Effector memory CD8-positive, alpha-beta T cell (primary cell): ENCODE results near the gene SASH1.
A peak's percentile ranks its signal among the peaks of the same experiment; 100 is the strongest.
"Not testable (repeated sequence)": the region's sequence is repeated elsewhere in the genome, so short reads cannot be mapped to it uniquely, and the experiment has no call there.

Source experiments
- ATAC-seq: fragments of 150-1000 bp; cut with Tn5 transposase; replicated peaks from 2 replicates; pipeline ENCODE4 v1.10.0; 2021; ENCODE audit warnings: mild to moderate bottlenecking, moderate library complexity
- DNase-seq, 3 experiments: peaks; one replicate each; pipeline ENCODE4 v3.0.0; 2021
- H3K27ac Mint-ChIP-seq, 2 donors: one replicate each; pipeline ENCODE4 v1.8.0; 2022; ENCODE audit warnings: mild to moderate bottlenecking in 2 of 2, mixed read lengths in 2 of 2, moderate library complexity in 2 of 2
- H3K27me3 Mint-ChIP-seq, 2 donors: one replicate each; pipeline ENCODE4 v1.8.0; 2022; ENCODE audit warnings: mixed read lengths in 2 of 2
- H3K36me3 Mint-ChIP-seq: one replicate; pipeline ENCODE4 v1.8.0; 2022; ENCODE audit warnings: mild to moderate bottlenecking, moderate library complexity, mixed read lengths; ENCODE audit not compliant: insufficient read depth
- H3K4me1 Mint-ChIP-seq, 2 donors: one replicate each; pipeline ENCODE4 v1.8.0; 2022; ENCODE audit warnings: low read depth in 2 of 2, mixed read lengths in 2 of 2
- H3K4me3 Mint-ChIP-seq, 2 donors: one replicate each; pipeline ENCODE4 v1.8.0; 2022; ENCODE audit warnings: mild to moderate bottlenecking in 2 of 2, mixed read lengths in 2 of 2, moderate library complexity in 2 of 2
- H3K9me3 Mint-ChIP-seq, 2 donors: one replicate each; pipeline ENCODE4 v1.8.0; 2022; ENCODE audit warnings: mixed read lengths in 2 of 2

SASH1 gene

DNA sequence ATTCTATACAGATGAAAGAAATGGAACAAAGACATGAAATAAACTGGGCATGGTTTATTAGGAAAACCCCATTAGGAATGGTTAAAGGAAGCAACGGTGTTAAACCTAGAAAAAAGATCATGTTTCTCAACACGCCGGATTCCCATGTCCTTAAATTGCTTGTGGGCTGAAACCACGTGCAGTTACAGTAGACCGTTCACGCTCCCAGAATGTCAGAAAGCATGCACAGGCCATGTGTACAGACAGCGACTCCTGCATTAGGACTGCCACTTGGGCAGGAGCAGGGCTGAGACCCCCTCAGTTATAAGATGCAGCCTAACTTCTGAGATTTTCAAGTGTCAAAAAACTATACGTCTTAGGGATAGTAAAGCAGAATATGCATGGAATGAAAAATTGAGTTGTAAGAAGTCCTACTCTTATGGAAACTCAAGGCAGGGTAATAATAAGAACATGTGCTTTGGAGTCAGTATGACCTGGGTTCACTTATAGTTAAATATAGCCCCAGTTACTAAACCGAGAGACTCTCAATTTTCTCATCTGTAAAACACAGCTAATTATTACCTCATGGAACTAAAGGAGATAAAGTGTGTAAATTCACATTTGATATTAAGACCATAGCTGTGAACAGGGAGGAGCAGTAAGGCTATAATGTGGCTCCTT, 230.2 kb downstream of the SASH1 start:
- Mint-ChIP-seq H3K36me3 (no peaks in the 10 kb centered on the region), H3K9me3 (no peaks in the 10 kb centered on the region), H3K4me3 (no peak overlapping the region), H3K4me1 (peaks cover under 1 to 2% of the 10 kb centered on the region in 2 donors), H3K27me3 (peaks cover 31 to 44% of the 10 kb centered on the region in 2 donors), H3K27ac (no peak overlapping the region)
- ATAC-seq (no peak), DNase-seq (no peak)

DNA sequence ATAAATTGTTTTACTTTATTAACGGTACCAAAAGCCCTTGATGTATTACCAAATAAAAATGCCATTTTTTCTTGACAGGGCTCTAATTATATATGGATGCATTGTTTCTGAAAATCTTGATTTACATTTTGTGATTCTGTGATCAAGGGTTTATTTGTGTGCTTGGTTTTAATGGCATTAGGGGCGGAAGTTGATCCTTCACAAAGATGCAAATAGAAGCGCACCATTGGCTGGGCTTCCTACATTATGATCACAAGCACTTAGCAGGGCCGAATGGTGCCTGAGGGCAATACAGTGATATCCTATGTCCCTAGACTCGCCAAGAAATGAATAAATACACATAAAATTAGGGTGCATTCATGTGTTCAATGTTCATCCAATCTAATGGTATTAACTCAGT, 231.3 kb downstream of the SASH1 start:
- peaks cover 34 to 52% of the 10 kb centered on the region in 2 donors for H3K27me3 Mint-ChIP-seq
- no peak for ATAC-seq
- peaks cover 4 to 7% of the 10 kb centered on the region in 2 donors for H3K4me1 Mint-ChIP-seq
- no peaks in the 10 kb centered on the region for H3K9me3 Mint-ChIP-seq
- H3K4me3 Mint-ChIP-seq, result no peak overlapping the region
- no peaks in the 10 kb centered on the region for H3K36me3 Mint-ChIP-seq
- H3K27ac Mint-ChIP-seq, result no peak overlapping the region
- no peak for DNase-seq

DNA sequence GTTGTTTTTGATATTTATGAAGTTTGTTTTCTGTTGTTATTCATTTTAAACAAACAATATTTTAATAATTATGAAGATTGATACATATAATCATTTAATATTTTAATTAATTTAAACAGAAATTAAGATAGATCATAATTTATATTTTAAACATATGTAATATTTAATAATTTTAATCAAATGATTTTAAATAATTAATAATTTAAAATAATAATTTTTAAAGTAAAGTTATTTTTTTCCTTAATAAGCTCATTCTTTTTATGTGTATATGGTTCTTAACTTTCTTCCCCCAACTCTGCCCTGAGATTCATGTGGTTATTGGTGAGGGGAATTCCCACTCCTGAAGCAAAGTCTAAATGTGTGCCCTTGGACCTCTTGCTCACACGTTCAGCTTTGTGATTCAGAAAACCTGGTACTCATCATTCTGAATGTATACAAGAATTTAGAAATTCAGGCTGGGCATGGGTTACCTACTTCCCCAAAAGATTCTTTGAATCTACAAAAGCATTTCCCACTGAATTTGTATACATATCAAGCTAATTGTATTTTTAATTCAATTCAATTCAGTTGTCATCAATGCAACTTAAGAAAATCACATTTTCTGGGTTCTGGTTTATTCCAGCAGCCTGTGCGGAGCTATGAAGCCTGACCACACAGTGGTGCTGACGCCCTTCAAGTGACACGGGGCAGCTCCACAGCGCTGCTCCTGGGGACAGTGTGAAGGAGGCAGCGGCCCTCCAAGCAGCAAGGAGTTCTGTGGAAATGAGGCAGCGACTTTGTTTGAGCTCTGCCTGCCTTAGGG, 235.2 kb downstream of the SASH1 start:
- peak; percentile 98 for ATAC-seq
- Mint-ChIP-seq H3K9me3 (no peaks in the 10 kb centered on the region), H3K4me3 (no peak overlapping the region), H3K27ac (peak overlapping the region in 1 of 2 donors; percentile 46), H3K27me3 (peaks cover 35 to 48% of the 10 kb centered on the region in 2 donors), H3K4me1 (peaks cover 3 to 7% of the 10 kb centered on the region in 2 donors), H3K36me3 (no peaks in the 10 kb centered on the region)
- peak; percentile 23 to 37 (median 27) for DNase-seq

DNA sequence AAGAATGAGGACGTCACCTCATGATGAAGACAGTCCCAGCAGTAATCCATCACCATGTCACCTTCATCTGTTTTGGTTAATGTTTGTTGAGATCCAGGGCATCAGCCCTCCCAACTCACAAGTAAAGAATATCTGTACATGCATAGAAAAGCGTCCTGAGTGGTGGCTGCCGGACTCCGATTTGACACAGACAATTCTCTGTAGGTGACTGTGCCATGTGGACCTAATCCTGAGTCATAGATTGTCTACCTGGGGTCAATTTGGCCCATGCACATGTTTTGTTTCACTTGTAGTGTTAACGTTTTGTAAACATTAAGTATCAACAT, 235.8 kb downstream of the SASH1 start:
- Mint-ChIP-seq H3K9me3 (no peaks in the 10 kb centered on the region), H3K4me3 (no peak overlapping the region), H3K27me3 (peaks cover 41 to 52% of the 10 kb centered on the region in 2 donors), H3K36me3 (no peaks in the 10 kb centered on the region), H3K4me1 (peaks cover 3 to 7% of the 10 kb centered on the region in 2 donors), H3K27ac (peak overlapping the region in 1 of 2 donors; percentile 46)
- ATAC-seq, result no peak
- DNase-seq, result no peak

DNA sequence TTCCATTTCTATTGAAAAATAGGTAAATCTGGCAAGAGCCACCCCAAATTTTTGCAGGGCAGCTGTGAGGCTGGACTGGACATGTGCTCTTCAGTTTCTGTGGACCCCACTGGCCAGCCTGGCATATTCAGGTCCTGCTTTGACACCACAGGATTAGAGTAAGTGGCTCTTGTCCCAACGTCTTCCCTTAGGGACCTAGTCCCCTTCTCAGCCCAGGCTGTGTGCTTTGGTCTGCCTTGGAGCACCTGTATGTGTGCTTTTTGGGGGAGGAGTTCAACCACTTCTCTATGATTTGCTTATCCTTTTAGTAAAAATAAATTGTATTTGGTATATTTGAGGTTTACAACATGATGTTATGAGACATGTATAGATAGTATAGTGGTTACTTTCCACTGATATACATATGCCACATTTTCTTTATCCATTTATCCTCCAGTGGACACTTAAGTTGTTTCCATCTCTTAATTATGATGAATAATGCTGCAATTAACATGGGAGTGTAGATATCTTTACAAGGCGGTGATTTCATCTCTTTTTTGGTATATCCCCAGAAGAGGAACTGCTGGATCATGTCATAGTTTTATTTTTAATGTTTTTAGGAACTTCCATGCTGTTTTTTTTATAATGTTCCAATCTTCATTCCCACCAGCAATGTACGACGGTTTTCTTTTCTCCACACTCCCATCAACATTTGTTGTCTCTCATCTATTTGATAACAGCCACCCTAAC, 236.4 kb downstream of the SASH1 start:
- Mint-ChIP-seq H3K27me3 (peaks cover 46 to 58% of the 10 kb centered on the region in 2 donors), H3K4me1 (peaks cover 3 to 7% of the 10 kb centered on the region in 2 donors), H3K36me3 (no peaks in the 10 kb centered on the region), H3K4me3 (no peak overlapping the region), H3K27ac (no peak overlapping the region), H3K9me3 (no peaks in the 10 kb centered on the region)
- no peak for DNase-seq
- no peak for ATAC-seq

- Mint-ChIP-seq H3K4me1 (peaks cover 3 to 7% of the 10 kb centered on the region in 2 donors), H3K9me3 (peaks cover 0 to 10% of the 10 kb centered on the region in 2 donors), H3K4me3 (no peak overlapping the region), H3K27me3 (peaks cover 61 to 72% of the 10 kb centered on the region in 2 donors), H3K36me3 (no peaks in the 10 kb centered on the region), H3K27ac (no peak overlapping the region)
- ATAC-seq (no peak), DNase-seq (no peak)
These were observed 237.8 kb downstream of the SASH1 start for GRCh38 chr6:148580442-148580841.

- Mint-ChIP-seq H3K27ac (no peak overlapping the region), H3K4me3 (no peak overlapping the region), H3K36me3 (no peaks in the 10 kb centered on the region), H3K27me3 (peaks cover 74 to 90% of the 10 kb centered on the region in 2 donors), H3K4me1 (no peaks in the 10 kb centered on the region), H3K9me3 (peaks cover 2 to 12% of the 10 kb centered on the region in 2 donors)
- ATAC-seq (no peak), DNase-seq (no peak)
These were observed 241.0 kb downstream of the SASH1 start for GRCh38 chr6:148583631-148584030.

- peaks cover 63 to 76% of the 10 kb centered on the region in 2 donors for H3K27me3 Mint-ChIP-seq
- H3K27ac Mint-ChIP-seq, ATAC-seq, H3K4me1 Mint-ChIP-seq, H3K4me3 Mint-ChIP-seq, DNase-seq, H3K36me3 Mint-ChIP-seq: not testable (repeated sequence)
- H3K9me3 Mint-ChIP-seq, result peaks cover 2 to 12% of the 10 kb centered on the region in 2 donors
These were observed 243.0 kb downstream of the SASH1 start for GRCh38 chr6:148585641-148586040.

DNA sequence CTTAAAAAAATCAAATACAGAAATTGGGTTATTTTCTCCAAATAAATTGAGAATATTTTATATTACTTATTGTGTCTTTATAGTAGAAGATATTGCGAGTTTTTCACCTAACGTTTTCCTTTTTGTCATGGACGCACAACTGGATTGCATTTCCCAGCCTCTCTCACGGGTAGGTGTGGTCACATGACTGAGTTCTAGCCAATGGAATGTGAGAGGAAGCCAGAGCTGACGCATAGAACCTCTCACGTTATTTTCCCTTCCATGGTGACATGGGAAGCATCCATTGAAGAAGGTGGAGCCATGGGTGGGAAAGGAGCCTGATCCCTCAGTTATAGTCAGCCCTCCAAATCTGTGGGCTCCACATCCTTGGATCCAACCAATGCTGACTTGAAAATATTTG, 248.2 kb downstream of the SASH1 start:
- Mint-ChIP-seq H3K9me3 (peaks cover 0 to 2% of the 10 kb centered on the region in 2 donors), H3K36me3 (no peaks in the 10 kb centered on the region), H3K4me1 (peaks cover 0 to 3% of the 10 kb centered on the region in 2 donors), H3K27me3 (peaks cover 40 to 51% of the 10 kb centered on the region in 2 donors), H3K4me3 (peak overlapping the region in 1 of 2 donors; percentile 57), H3K27ac (no peak overlapping the region)
- no peak for ATAC-seq
- no peak for DNase-seq

DNA sequence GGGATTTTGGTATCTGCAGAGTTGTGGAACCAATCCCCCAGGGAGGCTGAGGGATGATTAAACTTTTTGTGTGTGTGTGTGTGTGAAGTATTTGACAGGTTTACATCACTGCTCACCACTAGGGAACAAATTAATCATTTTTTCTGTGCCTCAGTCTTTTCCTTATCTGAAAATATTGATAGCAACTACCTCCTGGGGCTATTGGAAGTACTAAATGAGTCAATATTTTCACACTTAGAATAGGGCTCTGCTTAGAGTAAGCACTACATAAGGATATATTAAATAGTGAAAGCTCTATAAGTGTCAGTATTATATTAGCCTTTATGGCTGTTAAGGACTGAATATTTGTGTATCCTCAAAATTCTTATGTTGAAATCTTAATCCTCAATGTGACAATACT, 249.0 kb downstream of the SASH1 start:
- DNase-seq, result no peak
- H3K27me3 Mint-ChIP-seq, result peaks cover 32 to 44% of the 10 kb centered on the region in 2 donors

DNA sequence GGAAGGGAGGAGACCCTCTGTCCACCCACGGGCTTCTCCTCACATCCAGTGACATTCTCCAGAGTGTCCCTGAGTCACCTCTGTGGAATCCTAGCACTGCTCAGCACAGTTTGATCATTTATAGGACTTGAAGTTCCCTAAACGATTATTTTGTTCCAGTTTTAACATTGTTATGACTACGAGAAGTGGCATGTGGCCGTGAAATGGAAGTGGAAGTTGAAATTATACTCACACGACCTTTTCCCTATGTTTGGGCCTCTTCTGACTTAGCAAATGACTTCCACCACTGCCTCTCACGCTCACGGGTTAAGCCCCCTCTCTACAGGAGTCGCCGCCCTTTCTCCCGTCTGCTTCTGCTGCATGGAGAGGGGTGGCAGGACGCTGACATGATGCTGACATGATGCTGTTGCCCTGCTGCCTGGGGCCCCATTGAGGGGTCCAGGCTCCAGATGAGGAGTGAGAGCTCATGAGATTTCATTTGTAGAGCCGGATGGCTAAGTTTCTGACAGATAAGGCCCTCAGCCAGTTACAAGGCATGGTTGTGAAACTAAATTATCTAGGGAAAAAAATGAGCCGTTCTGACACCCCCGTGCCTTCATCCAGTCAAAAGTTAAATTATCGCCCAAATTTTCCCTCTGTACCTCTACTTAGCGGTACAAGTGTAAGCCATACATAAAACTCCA, 250.6 kb downstream of the SASH1 start:
- Mint-ChIP-seq H3K4me1 (peaks cover 0 to 3% of the 10 kb centered on the region in 2 donors), H3K4me3 (no peak overlapping the region), H3K27ac (no peak overlapping the region), H3K9me3 (no peaks in the 10 kb centered on the region), H3K27me3 (peaks cover 27 to 34% of the 10 kb centered on the region in 2 donors), H3K36me3 (no peaks in the 10 kb centered on the region)
- ATAC-seq, result no peak
- no peak for DNase-seq

More for the DNA sequence above, 249.0 kb downstream of the SASH1 start:
- ATAC-seq, result no peak
- no peaks in the 10 kb centered on the region for H3K36me3 Mint-ChIP-seq
- H3K4me1 Mint-ChIP-seq, result peaks cover 0 to 3% of the 10 kb centered on the region in 2 donors
- no peak overlapping the region for H3K27ac Mint-ChIP-seq
- H3K4me3 Mint-ChIP-seq, result no peak overlapping the region
- no peaks in the 10 kb centered on the region for H3K9me3 Mint-ChIP-seq

DNA sequence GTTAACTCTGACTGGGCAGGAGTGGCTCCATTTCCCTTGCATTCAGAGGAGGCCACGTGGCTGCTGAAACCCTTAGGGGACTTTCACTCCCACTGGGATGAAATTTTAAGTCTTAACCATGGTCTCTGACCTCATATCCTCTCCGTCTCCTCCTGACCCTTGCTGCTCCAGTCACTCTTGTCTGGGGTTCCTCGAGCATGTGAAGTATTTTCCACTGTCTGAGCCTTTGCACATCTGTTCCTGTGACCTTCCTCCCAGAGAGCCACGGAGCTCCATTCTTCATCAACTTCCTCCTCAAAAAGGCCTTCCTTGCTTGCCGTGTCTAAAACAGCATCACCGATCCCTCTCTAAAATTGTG, 251.2 kb downstream of the SASH1 start:
- peaks cover 0 to 3% of the 10 kb centered on the region in 2 donors for H3K4me1 Mint-ChIP-seq
- H3K27ac Mint-ChIP-seq, result no peak overlapping the region
- no peaks in the 10 kb centered on the region for H3K9me3 Mint-ChIP-seq
- ATAC-seq, result no peak
- peaks cover 25 to 36% of the 10 kb centered on the region in 2 donors for H3K27me3 Mint-ChIP-seq
- H3K4me3 Mint-ChIP-seq, result no peak overlapping the region
- no peaks in the 10 kb centered on the region for H3K36me3 Mint-ChIP-seq
- DNase-seq, result no peak

DNA sequence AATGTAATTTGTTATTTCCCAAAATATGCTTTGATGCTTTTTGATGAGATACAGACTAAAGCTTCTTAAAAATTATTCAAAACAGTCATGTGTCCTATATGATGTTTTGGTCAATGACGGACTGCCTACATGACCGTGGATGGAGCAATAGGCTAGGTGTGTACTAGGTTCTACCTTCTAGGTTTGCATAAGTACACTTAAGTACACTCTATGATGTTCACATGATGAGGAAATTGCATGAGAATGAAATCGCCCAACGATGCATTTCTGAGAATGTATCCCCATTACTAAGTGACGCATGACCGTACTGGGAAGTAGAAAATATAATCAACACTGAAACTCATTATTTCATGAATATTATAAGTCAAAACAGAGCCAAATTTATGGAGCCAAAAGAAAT, 252.9 kb downstream of the SASH1 start:
- Mint-ChIP-seq H3K4me3 (no peak overlapping the region), H3K27ac (no peak overlapping the region)
- ATAC-seq, result no peak

More for the DNA sequence above, 252.9 kb downstream of the SASH1 start:
- Mint-ChIP-seq H3K27me3 (peaks cover 32 to 36% of the 10 kb centered on the region in 2 donors), H3K4me1 (no peaks in the 10 kb centered on the region), H3K36me3 (no peaks in the 10 kb centered on the region), H3K9me3 (no peaks in the 10 kb centered on the region)
- DNase-seq, result no peak
